NCI-H1694 treated with DMSO at 0.1 percent for 48 hours (cell line): Measurements from ENCODE around the gene MAP3K2.
A peak's percentile ranks its signal among the peaks of the same experiment; 100 is the strongest.

Experiments used
- DNase-seq: peaks from one replicate; lab custom pipeline; 2025; lab: John Stamatoyannopoulos, UW

Gene MAP3K2

DNA sequence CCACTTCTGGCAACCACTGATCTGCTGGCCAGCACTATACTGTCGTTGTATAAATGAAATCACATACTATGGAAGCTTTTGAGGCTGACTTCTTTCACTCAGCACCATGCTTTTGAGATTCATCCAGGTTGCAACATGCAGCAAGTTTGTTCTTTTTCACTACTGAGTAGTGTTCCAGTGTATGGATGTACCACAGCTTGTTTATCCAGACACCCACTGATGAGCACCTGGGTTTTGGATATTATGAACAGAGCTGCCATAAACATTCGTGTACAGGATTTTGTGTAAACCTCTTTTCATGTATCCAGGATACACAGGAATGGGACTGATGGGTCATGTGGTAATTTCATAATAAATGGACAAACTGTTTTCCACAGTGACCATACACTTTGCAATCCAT lies 104.5 kb downstream of the MAP3K2 start:
- DNase-seq: no peak

DNA sequence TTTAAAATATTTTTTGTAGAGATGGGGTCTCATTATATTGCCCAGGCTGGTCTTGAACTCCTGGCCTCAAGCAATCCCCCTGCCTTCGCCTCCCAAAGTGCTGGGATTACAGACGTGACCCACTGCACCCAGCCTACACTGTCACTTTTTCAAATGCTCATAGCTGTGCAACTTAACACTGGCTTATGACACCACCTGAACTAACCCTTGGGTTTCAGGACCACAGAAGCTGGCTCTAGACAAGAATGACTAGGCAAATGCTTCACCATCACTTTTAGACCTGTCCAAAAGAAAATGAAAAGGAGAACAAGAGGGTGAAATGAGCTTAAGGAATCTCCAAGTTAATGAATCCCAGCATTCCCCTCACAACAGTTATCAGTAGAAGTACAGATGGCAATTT lies 107.1 kb downstream of the MAP3K2 start:
- DNase-seq: no peak

DNA sequence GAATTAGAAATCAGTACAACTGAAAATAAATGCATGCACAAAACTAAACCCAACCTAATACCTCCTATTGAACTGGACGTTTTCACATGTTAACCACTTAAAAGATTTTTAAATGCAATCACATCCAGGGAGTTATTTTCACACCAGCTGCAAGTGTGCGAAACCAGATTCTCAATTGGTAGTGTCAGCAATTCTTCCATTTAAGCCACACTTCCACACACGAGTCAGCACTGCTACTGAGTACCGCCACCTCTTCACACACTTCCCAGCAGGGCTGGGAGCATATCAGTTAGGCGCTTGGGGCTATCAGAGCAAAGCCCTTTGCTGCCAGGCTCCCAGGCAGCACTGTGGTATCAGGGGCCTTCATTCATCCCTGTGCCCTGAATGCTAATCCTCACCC lies 108.0 kb downstream of the MAP3K2 start:
- DNase-seq: no peak

DNA sequence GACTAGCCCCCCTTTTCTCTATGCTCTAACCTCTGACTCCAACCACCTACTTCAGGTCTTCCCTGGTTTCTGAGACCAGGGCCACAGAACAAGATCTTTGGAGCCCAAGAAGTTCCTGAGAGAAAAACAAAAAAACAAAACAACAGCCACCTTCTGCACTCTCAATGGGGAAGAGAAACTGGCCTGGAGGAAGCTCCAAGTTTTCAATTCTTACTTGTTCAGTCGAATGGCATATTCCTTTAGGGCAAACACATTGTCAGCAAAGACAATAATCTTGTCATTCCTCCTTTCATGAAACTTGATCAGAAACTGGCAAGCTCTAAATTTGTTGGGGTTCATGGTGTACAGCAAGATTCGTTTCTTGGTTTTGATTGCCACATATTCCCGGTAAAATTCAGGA lies 108.8 kb downstream of the MAP3K2 start:
- no peak for DNase-seq

DNA sequence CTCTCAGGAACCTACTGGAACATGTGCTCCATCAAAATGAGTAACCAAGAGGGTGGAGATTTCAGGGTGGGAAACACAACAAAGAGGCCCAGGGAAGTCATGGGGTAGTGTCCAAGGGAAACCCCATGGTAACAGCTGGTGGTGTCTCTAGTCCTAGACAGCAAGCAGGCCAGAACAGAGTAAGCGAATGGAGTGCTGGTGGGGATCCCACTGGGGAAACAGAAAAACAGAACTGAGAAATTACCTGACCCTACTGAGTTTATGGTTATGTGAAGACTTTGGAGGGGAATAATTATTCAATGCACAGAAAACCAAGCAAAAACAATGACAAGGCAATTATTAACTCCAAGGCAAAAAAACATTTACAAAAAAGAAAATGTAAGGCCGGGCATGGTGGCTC lies 110.7 kb downstream of the MAP3K2 start:
- DNase-seq: no peak

DNA sequence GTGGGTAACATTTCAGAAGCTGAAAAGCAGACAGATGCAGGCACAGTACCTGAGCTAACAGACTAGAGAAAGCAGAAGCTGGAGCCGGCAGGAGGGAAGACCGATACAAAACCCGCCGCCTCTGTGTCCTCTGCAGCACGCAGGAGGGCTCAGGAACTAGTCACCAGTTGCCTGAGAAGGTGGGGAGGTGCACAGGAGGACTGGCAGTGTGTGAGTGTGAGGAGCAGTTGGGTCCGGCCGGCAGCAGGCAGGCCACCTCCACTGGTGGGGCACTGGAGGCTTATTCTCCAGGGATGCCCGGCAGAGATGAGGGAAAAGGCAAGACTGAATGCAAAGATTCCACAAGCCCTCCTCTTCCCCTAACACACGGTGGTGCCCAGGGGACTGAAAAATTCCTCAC lies 112.0 kb downstream of the MAP3K2 start:
- no peak for DNase-seq

DNA sequence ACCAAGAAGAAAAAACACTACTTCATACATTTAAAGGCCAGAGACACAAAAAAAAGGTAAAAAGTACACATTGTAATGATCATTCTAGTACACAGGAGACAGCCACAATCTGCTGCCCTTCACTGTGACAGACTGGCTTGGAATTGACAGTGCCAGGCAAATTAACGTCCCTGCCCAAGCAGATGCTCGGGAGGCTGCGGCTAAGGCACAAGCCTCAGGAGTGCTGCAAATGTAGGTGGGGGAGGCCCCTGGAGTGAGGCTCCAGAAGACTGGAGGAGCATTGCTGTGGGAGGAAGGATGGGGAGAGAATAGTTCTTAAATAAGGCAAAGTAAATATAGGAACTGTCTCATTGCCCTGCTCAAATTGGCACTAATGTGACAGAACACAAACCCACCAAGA lies 112.4 kb downstream of the MAP3K2 start:
- DNase-seq: peak; percentile 79

DNA sequence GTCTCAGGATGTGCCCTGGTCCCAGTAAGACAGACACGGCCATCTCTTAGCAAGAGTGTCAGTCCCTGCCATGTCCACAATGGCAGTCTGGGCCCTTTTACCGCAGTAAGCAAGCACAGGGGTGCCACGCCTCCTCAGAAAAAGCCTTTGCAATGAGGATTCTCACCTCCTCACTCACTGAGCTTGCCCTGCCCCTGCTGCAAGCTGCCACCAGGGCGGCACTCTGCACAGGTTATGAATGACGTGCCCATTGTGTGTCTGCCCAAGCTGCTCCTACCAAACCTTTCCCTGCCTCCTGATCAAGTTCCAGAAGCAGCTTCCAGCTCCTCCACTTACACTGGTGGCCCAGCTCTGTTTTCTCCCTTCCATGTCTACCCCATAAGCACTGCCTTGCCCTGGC lies 117.1 kb downstream of the MAP3K2 start:
- no peak for DNase-seq

DNA sequence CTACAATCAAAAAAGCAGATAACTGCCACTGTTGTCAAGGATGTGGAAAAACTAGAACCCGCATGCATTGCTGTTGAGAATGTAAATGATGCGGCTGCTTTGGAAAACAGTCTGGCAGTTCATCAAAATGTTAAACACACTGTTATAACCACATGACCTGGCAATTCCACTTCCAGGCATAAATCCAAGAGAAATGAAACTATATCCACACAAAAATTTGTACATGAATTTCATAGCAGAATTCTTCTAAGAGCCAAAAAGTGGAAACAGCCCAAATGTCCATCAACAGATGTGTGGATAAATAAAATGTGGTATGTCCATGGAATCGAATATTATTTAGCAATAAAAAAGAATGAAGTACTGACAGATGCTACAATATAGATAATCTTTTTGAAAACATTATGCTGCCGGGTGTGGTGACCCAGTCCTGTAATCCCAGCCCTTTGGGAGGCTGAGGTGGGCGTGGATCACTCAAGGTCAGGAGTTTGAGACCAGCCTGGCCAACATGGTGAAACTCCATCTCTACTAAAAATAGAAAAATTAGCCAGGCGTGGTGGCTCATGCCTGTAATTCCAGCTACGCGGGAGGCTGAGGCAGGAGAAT lies 125.9 kb downstream of the MAP3K2 start:
- DNase-seq: no peak

DNA sequence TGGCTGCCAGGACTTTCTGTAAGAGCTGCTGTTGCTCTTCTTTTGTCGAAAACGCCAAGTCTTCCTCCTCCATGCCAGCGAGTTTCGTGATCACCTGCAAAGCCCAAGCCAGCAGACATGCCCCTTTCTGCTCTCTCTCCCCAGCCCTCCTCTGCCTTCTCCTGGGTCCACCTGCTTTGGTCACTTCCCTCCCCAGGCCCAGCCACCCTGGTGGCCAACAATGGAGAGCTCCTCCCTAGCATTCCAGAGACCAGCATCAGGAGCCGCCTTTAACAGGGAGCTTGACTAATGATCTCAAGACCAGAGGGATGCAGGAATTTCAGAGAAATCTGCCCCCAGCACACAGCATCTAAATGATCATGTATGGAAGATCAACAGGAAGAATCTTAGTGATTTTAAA lies 128.4 kb downstream of the MAP3K2 start:
- no peak for DNase-seq

DNA sequence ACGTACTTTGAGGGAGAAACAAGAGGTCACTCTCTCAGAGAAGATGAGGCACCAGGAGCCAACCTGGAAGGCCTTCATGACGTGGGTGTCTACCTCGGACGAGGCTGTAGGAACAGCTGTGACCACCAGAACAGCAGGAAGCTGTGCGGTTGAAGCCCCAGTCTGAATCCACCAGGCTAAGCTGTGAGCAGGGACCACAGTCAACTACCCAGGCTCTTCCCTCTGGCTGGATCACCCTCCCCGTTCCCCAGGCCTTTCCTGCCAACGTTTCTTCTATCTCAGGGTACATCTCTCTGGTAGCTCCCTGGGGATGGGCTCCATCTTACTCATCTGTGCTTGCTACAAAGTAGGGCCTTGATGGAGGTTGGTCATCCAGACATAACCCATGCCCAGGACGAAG lies 130.9 kb downstream of the MAP3K2 start:
- DNase-seq: no peak

DNA sequence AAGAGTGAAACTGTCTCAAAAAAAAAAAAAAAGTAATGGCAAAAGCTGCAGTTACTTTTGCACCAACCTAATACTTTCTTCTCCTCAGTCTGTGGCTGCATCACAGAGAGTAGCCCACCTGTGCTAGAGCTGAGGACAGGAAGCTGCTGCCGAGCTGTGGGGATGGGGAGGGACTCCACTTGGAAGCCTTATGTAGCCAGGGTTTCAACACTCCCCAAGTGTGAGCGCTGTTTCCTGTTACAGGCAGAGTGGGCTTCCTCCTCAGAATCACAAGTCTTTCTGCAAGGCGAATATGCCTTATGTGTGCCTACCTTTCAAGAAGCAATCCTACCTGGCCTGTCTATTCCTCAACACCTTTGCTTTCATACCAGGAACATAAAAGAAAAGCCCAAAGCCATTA lies 131.4 kb downstream of the MAP3K2 start:
- DNase-seq: no peak

DNA sequence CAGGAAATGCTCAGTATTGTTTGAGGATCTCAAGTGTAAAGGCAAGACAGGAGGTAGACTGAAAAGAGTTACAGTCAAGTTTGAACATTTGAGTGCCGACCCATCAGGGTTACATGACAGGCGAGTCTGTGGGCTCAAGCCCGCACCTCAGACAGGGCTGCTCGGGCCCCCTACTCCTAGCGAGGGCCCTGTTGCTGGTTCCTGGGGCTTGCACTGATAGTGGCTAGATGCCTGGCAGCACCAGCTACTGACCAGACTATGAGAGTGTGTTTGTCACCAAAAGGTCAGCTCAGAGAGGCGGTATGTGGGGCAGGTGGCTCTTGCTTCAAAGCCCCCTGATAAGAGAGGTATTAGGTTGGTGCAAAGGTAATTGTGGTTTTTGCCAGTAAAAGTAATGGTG lies 132.1 kb downstream of the MAP3K2 start:
- no peak for DNase-seq

DNA sequence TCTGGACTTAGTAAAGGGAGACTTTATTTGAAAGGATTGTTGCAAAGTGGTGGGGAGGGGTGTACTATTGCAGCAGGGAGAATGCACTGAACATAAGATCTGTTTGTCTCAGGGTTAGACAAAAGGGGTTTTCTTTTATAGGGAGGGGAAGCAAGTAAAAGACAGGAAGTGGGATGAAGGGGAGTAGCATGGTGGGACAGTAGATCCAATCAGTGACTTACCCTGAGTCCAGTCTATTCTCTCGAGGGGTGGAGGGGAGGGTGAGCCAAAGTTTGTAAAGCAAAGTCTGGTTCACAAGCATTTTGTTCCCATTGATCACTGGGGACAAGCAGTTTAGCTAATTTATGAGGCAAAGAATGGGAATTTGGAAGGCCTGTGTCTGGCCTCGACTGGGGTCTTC lies 132.6 kb downstream of the MAP3K2 start:
- no peak for DNase-seq

DNA sequence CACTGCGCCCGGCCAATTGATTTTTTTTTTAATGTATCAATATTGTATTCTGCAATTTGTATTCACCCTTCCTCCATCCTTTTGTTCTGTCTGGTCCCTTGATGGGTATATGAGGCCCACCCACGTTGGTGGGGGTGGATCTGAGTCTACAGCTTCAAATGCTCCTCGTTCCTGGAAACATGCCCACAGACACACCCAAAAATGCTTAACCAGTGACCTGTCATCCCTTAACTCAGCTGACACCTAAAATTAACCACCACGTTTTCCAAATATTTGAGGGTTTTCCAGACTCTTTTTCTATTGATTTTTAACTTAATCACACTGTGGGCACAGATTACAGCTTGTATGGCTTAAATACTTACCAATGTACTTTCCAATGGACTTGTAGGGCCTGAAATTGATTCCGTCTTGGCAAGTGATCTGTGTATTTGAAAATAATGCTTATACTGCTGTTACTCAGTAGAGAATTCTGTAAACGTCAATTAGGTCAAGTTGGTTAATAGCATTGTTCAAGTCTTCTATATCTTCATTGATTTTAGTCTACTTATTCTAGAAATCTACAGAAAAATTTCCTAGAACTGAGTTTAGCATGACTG lies 133.3 kb downstream of the MAP3K2 start:
- DNase-seq: no peak
